Calu3 (cell line): Measurements from ENCODE around the gene COP1. TPM values are rescaled to one million over a fixed set of nuclear protein-coding genes. Genes with fewer than 3 reads are reported as not detected.

Experiments used
- BruUV-seq: library from RNA; stranded (reverse); fragments of 400-500 nt; replicated peaks from 2 replicates; lab custom pipeline; 2021; lab: Mats Ljungman, UMichigan
- CTCF ChIA-PET: fragments of 300-600 bp; sonication (Branson Sonifier 250); formaldehyde crosslinking; loops from one replicate; lab custom pipeline; 2022; ENCODE audit warnings: antibody characterized with exemption; lab: Charles Lee
- DNase-seq: peaks from one replicate; pipeline ENCODE4 v3.0.0; 2022
- H3K27ac Mint-ChIP-seq: one replicate; pipeline ENCODE4 v1.8.0; 2022; ENCODE audit warnings: mixed read lengths; ENCODE audit not compliant: unreplicated experiment
- H3K27me3 Mint-ChIP-seq: one replicate; pipeline ENCODE4 v1.8.0; 2022; ENCODE audit warnings: mixed read lengths; ENCODE audit not compliant: unreplicated experiment
- H3K36me3 Mint-ChIP-seq: one replicate; pipeline ENCODE4 v1.8.0; 2022; ENCODE audit warnings: mild to moderate bottlenecking, moderate library complexity, mixed read lengths; ENCODE audit not compliant: insufficient read depth, unreplicated experiment
- H3K4me1 Mint-ChIP-seq: one replicate; pipeline ENCODE4 v1.8.0; 2022; ENCODE audit warnings: mild to moderate bottlenecking, low read depth, mixed read lengths; ENCODE audit not compliant: unreplicated experiment
- H3K4me3 Mint-ChIP-seq: one replicate; pipeline ENCODE4 v1.8.0; 2022; ENCODE audit warnings: mild to moderate bottlenecking, low read depth, moderate library complexity, mixed read lengths; ENCODE audit not compliant: unreplicated experiment
- H3K9me3 Mint-ChIP-seq: one replicate; pipeline ENCODE4 v1.8.0; 2022; ENCODE audit warnings: low read depth, mixed read lengths; ENCODE audit not compliant: unreplicated experiment
- intact Hi-C: fragments of 100-400 bp; cut with micrococcal nuclease; formaldehyde crosslinking; loops from one replicate; pipeline ENCODE4 v1.10.0; 2022; ENCODE audit not compliant: unreplicated experiment
- total RNA-seq: library from RNA; stranded (reverse); gene quantifications from 2 replicates; pipeline ENCODE4 v1.2.3, GENCODE V29; 2022
- TF ChIP-seq, protein P1 (sequence below): fragments of 200-600 bp; IDR thresholded peaks from one replicate; pipeline ENCODE4 v1.8.0; 2022; ENCODE audit warnings: antibody characterized with exemption; ENCODE audit not compliant: unreplicated experiment

Gene COP1
- total RNA-seq, 1 experiment from 2014 or later, result 45.5 TPM

DNA sequence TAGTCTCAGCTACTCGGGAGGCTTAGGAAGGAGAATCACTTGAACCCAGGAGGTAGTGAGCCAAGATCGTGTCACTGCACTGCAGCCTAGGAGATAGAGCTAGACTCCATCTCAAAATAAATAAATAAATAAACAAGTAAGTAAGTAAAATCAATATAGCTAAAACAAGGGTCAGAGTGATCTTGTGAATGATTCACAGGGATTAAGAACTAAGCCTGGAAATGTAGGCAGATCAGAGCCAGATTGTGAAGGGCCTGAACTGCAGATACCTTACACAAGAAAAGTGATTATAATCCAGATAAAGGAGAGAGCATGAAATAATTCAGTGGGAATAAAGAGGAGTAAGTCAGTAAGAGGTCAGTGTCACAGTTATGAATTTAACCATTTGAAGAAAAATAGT, 41.5 kb downstream of the COP1 start:
- peaks cover 24% of the 10 kb centered on the region for H3K4me1 Mint-ChIP-seq
- CTCF ChIA-PET, result no interaction called here

DNA sequence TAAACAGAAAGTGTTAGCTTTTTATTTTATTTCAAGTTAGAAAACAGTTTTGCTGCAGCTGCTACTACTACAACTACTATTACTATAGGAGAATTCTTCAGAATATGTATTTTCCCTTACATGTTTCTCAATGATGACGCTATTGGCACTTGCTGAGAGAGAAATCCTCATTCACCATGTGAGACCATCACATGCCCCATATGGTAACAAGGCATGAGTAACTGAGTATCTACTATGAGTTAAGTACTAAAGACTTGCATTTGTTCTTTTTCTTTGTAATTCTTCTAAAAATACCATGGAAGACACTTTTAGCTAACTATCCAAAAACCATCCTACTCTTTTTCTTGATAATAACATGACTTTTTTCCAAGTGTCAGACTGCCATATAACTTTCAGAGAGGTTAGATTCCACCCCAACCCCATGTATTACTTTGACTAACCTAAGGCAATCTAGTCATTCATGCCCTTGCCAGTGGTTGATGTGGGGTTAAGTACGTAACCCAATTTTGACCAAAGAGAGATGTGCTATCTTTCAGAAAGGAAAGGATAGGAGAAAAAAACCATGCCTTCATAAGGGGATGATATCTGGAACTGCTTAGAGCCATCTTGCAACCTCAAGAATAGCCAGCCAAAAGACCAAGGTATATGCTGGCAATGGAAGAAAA, 42.9 kb downstream of the COP1 start:
- H3K27me3 Mint-ChIP-seq, result no peaks in the 10 kb centered on the region
- H3K9me3 Mint-ChIP-seq, result peaks cover under 1% of the 10 kb centered on the region
- BruUV-seq, result no TSS peak
- intact Hi-C loops, result no loop called here
- CTCF ChIA-PET, result no interaction called here
- peaks cover 18% of the 10 kb centered on the region for H3K36me3 Mint-ChIP-seq
- H3K4me1 Mint-ChIP-seq, result peaks cover 24% of the 10 kb centered on the region
- no peak overlapping the region for H3K27ac Mint-ChIP-seq
- no peak for DNase-seq
- no peak overlapping the region for H3K4me3 Mint-ChIP-seq
- TF ChIP-seq, protein P1, sequence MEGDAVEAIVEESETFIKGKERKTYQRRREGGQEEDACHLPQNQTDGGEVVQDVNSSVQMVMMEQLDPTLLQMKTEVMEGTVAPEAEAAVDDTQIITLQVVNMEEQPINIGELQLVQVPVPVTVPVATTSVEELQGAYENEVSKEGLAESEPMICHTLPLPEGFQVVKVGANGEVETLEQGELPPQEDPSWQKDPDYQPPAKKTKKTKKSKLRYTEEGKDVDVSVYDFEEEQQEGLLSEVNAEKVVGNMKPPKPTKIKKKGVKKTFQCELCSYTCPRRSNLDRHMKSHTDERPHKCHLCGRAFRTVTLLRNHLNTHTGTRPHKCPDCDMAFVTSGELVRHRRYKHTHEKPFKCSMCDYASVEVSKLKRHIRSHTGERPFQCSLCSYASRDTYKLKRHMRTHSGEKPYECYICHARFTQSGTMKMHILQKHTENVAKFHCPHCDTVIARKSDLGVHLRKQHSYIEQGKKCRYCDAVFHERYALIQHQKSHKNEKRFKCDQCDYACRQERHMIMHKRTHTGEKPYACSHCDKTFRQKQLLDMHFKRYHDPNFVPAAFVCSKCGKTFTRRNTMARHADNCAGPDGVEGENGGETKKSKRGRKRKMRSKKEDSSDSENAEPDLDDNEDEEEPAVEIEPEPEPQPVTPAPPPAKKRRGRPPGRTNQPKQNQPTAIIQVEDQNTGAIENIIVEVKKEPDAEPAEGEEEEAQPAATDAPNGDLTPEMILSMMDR, result no peak

More for the DNA sequence above, 41.5 kb downstream of the COP1 start:
- Mint-ChIP-seq H3K4me3 (no peak overlapping the region), H3K9me3 (no peaks in the 10 kb centered on the region), H3K36me3 (peaks cover 12% of the 10 kb centered on the region), H3K27ac (peak overlapping the region; percentile 14), H3K27me3 (no peaks in the 10 kb centered on the region)
- intact Hi-C loops, result no loop called here
- no TSS peak for BruUV-seq
- TF ChIP-seq, protein P1, result no peak
- no peak for DNase-seq

DNA sequence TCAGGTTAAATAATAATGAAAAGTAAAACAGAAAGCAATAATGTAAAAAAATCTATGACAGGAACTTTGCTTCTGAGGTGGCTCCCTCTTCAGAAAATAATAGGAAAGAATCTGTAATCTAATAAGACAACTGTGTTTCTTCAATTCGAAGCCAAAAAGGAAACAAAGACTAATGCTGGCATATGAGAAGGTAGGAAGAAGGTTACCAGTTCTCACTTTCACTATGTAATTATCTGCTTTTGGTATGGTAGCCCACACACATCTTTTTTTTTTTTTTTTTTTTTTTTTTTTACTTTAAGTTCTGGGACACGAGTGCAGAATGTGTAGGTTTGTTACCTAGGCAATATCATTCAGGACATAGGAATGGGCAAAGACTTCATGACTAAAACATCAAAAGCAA, 47.1 kb downstream of the COP1 start:
- H3K36me3 Mint-ChIP-seq, result peaks cover 18% of the 10 kb centered on the region

DNA sequence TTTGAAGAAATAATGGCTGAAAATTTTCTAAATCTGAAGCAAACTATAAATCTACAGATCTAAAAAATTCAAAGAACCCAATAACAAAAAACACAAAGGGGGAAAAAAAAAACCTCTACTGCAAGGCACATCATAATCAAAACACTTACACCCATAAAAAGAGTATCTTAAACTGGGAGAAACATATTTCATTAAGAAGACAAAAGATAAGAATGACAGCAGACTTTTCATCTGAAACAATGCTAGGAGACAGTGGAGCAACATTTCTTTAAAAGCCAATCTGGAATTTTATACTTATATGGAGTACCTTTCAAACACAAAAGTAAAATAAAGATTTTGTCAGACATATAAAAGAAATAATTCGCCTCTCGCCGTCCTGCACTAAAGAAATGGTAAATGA, 49.1 kb downstream of the COP1 start:
- H3K9me3 Mint-ChIP-seq, result peaks cover 6% of the 10 kb centered on the region
- intact Hi-C loops, result no loop called here
- peaks cover 8% of the 10 kb centered on the region for H3K4me1 Mint-ChIP-seq
- CTCF ChIA-PET, result no interaction called here
- no peak for DNase-seq
- no TSS peak for BruUV-seq
- H3K27ac Mint-ChIP-seq, result no peak overlapping the region
- no peaks in the 10 kb centered on the region for H3K27me3 Mint-ChIP-seq
- H3K4me3 Mint-ChIP-seq, result no peak overlapping the region
- TF ChIP-seq, protein P1, result no peak
- H3K36me3 Mint-ChIP-seq, result peaks cover 15% of the 10 kb centered on the region

More for the DNA sequence above, 47.1 kb downstream of the COP1 start:
- TF ChIP-seq, protein P1, result no peak
- BruUV-seq, result no TSS peak
- no peak for DNase-seq
- CTCF ChIA-PET, result no interaction called here
- Mint-ChIP-seq H3K4me1 (peaks cover 12% of the 10 kb centered on the region), H3K4me3 (no peak overlapping the region), H3K27ac (no peak overlapping the region), H3K9me3 (peaks cover 6% of the 10 kb centered on the region), H3K27me3 (no peaks in the 10 kb centered on the region)
- intact Hi-C loops, result no loop called here
